ENCODE measurements around the gene ADAMTS13.

ADAMTS13 gene

GRCh38 chr9:133456409-133456808, 34.2 kb downstream of the ADAMTS13 start:
- no peak for DNase-seq

- DNase-seq: no peak
Observed at GRCh38 chr9:133457233-133457632, 35.1 kb downstream of the ADAMTS13 start.

- no peak for DNase-seq
Observed at GRCh38 chr9:133457748-133458147, 35.6 kb downstream of the ADAMTS13 start.

GRCh38 chr9:133458643-133459312, 36.6 kb downstream of the ADAMTS13 start:
- DNase-seq: no peak

DNA sequence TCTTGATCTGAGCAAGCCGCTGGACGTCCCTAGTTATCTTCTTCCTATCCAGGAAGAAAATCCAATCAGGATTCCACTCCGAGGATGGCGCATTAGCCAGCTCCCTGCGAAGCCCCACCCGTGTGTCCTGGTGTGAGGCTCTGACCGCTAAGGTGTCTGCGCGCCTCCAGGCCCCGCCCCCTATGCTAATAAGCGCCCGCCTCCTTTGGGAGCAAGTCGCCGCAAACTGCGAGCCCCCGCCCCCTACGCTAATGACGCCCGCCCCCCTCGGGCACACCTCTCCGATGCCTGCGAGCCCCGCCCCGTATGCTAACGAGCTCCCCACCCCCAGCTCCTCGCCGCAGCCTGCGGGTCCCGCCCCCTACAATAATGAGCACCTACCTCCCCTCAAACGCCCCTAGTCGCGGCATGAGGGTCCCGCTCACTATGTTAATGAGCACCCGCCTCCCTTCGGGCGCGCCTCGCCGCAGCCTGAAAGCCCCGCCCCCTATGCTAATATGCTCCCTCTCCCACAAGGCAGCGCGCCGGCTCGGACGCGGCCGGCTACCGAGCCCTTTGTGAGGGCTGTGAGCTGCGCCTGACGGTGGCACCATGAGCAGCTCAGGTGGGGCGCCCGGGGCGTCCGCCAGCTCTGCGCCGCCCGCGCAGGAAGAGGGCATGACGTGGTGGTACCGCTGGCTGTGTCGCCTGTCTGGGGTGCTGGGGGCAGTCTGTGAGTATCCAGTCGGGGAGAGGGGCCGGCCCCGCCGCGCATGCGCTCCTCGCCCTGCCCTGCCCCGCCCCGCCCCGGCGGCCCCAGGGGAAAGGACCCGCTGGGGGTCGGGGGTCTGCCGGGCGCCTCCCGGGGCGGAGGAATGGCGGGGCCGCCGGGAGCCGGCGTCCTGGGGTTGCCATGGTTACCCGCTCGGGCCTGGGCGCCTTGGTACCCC, 37.6 kb downstream of the ADAMTS13 start, which contains the start of gene CACFD1:
CACFD1 (plus strand) TSS at position 503 of the 929 bp plus-strand sequence; CDS start at position 592, 89 bp downstream.
- DNase-seq: peak; percentile 97 to 100

- DNase-seq: peak; percentile 65 to 66
Observed at GRCh38 chr9:133460405-133461175, 38.4 kb downstream of the ADAMTS13 start.

- no peak for DNase-seq
Observed at GRCh38 chr9:133461975-133462374, 39.8 kb downstream of the ADAMTS13 start.

DNA sequence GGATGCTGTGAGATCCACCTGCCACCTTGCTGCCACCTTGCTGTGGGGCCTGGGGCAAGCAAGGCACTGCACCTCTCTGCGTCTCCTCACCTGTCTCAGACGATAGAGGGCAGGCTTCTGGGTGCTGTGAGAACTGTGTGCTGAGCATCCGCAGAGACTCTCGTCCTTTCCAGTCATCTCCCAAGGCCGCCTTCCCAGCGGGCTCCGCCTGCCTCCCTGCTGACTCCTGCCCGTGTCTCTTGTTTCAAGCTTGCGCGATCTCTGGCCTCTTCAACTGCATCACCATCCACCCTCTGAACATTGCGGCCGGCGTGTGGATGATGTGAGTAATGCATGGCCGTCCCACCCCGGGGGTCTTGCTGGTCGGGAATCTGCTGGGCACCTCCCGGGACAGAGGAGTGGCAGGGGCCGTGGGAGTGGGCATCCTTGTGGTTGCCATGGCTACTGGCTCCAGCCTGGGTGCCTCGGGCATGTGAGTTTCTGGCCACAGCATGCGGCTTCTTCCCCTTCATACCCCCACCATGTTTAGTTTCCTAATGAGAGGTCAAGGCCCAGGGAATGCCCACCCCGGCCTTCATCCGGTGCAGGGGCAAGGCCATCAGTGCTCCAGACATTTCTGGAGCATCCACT, 41.2 kb downstream of the ADAMTS13 start:
- DNase-seq: peak in 1 of 2 experiments; percentile 21

DNA sequence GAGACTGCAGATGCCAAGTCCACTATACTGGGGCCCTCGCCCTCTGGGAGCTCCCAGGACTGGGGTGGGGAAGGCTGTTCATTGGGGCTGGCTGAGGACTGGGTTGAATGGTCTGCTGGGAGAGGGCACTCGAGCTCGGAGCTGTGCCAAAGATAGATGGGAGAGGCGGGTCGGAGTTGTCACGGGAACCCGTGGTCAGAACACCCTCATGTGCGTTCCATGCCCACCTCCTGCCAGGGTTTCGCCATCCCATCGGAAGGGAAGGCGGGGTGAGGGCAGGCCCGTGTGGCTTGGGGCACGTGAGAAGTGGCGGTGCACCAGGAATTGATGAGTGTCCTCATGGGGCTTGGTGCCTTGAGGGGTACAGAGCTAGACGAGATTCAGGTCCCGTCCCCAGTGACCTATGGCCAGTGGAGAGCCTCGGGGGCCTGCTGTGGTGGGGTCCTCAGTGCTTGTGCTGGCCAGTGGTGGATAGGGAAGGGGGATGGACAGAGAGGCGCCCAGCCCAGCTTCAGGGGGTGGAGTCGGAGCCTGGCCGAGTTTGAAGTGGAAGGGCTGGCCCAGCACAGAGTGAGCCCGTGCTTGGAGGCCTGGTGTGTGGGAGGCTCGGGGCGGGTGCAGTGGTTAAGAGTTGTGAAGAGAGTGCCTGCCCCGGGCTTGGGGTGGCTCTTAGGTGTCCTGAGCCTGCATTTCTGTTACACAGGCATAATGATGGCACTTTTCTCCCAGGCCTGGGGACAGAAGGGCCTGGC, 41.9 kb downstream of the ADAMTS13 start:
- no peak for DNase-seq

DNA sequence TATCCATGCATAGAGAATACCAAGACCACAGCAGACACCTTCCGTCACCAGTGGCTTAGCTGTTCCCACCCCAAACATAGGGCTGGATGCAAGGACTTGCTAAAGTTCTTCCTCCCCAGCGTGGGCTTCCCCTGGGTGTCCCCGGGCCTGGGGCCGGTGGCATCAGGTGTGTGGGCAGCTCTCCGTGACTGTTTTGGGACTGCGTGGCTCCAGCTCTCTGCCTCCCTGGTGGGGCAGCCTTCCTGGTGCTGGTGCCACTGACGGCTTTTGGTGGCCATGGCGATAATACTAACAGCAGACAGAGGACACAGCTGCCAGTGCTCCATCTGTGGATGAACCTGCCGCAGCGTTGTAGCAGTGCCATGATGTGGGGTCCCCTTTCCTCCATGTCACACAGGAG, 42.5 kb downstream of the ADAMTS13 start:
- DNase-seq: no peak

DNA sequence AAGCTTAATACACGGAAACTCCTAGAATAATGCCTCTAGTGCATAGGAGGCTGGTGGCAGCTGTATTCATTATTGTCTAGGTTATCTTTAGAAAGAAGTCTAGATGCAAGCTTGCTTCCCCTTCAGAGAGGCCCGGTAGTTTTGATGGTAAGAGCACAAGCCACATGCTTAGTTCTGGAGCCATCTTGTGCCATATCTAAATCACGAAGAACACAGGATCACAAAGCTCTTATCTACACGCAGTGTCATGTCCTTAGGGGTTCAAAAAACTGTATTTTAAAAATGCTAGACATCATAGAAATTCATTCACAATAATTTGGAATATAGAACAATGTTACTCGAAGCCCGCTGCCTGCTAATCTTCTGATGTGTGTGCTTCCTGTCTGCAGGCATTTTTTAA, 43.8 kb downstream of the ADAMTS13 start:
- DNase-seq: no peak

DNA sequence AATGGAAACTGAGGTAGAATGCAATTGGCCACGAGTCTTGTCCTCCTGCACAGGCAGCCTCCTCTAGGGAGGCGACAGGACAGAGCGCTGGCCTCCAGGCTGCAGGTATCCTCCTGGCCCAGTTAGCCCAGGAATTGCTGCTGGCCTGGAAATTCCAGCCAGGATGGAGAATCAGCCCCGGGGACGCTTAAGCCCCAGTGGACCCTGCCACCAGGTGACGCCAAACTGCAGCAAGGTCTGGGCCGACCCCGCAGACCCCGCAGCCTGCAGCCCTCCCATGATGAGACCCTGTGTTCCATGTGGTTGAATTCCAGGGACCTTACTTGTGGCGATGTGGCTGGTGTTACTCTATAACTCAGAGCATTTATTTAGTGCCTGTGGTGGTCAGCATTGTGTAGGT, 44.9 kb downstream of the ADAMTS13 start:
- DNase-seq: no peak

GRCh38 chr9:133468374-133468773, 46.2 kb downstream of the ADAMTS13 start:
- DNase-seq: no peak

- DNase-seq: no peak
Observed at GRCh38 chr9:133468777-133469421, 46.7 kb downstream of the ADAMTS13 start.

DNA sequence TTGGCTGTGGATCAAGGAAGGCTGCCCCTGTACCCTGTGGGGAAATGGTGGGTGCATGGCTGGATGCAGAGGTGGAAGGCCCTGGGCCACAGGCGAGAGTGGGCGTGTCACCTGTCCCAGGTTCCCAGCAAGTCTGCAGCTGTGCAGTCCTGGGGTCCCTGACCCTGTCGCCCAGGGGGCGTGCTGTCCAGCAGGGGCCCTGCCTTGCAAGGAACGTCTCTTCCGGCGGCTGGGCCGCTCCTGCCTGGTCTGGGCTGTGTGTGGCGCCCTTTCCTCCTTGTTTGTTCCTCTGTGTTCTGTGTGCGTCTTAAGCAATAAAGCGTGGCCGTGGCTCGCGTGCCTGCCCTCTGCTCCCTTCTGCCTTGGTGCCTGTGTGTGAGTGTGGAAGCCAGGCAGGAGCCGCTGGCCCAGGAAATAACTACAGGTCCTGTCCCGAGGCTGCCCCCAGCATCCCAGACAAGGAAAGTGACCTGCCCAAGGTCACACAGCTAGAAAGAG, 48.3 kb downstream of the ADAMTS13 start:
- no peak for DNase-seq

DNA sequence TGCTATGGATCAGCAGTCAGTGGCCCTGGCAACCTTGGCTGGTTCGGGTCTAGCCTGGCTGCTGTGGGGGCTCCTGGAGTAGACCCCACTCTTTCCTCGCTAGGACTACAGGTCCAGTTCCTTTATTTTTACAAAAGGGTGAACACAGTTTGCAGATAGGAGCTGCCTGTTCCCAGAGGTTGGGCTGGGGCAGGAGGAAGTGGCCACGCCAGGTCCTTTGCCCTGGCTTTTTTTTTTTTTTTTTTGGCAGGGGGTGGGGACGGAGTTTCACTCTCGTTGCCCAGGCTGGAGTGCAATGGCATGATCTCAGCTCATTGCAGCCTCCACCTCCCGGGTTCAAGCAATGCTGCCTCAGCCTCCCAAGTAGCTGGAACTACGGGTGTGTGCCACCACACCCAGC, 48.8 kb downstream of the ADAMTS13 start:
- DNase-seq: no peak

DNA sequence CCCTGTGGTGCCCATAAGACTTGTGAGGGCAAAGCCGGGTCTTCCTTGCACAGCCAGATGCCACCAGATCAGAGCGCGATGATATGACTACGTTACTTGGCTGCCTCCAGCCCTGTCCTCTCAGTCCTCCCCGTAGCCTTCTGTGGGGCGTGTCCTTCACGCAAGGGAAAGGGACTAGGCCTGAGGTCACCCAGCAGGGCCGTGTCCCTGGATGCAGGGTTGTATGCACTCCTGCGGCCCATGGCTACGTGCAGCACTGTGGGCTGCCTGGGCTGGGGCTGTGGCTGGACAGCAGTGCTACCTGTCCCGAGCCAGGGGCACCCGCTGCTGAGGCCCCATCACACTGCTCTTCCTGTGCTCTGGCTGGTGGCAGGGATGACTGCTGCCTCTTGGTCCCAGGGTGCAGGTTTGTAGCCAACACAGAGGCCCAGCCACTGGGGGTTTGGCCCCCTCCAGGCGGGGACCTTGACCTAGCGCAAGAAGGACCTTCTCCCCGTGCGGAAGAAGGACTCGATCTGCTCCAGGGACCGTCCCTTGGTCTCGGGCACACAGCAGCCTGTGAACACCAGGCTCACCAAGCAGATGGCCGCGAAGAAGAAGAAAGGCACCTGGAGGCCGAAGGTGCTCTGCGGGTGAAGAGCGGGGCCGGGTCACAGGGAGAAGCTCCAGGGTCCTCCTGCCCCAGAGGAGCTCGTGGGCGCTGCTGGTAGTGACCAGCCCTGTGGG, 49.5 kb downstream of the ADAMTS13 start:
- DNase-seq: no peak

DNA sequence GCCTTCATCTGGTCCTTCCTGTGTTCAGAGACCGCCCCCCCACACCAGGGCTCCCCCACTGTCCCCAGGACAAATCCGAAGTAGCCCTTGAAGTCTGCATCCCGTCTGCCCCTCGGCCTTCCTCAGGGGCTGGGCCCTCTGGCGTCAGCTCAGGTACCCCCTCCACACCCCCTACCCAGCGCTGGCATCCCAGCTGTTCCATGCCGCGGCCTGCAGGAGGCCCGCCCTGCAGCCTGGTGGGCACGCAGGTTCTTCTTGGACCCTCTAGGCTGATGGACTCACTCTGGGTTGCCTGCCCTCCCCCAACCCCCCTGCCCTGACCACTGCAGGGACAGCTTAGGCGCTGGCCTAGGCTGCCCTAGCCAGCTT, 50.1 kb downstream of the ADAMTS13 start:
- no peak for DNase-seq

DNA sequence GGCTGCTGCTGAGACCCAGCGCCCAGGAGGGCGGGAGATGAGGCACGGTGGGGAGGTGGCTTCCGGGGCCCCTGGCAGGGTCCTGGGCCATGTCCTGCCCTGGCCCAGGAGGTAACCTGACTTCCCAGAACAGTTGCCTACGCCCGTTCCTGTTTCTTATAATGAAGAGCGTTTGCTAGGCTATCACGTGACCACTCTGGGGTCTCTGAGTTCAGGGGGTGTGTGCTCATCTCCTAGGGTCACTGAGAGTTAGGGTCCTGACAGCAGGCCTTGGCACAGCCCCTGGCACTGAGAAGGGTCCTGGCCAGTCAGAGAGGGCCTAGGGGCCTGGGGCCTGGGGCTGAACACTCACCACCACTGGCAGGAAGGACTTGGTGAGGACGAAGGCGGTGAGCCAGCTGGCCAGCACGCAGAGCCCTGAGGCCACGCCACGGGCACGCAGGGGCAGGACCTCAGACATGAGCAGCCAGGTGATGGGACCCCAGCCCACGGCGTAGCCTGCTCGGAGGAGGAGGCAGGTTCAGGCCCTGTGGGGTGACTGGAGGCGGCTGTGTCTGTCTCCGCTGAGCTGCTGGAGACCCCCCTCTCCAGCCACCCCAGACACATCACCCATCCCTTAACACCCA, 50.7 kb downstream of the ADAMTS13 start:
- DNase-seq: no peak

DNA sequence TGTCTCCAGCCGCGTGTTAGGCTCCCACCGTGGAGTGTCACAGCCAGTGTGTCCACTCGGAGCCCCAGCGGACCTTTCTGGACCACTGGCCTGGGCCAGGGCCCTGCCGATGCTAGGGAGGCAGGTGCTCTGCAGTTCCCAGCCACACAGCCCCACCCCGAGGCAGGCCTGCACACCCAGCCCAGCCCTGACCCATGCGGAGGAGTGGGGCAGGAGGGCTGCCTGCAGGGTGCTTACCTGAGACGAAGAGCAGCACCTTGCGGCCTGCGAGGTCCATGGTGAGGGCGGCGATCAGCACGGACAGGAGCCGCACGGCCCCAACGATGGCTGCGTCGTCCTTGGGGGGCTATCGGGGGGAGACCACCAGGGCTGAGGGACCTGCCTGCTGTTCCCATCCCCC, 51.6 kb downstream of the ADAMTS13 start:
- DNase-seq: no peak
